NCI-H774 (cell line): Measurements from ENCODE around the gene USP48.

Source experiments
- DNase-seq: peaks from one replicate; lab custom pipeline; 2025; lab: John Stamatoyannopoulos, UW

USP48 gene

DNA sequence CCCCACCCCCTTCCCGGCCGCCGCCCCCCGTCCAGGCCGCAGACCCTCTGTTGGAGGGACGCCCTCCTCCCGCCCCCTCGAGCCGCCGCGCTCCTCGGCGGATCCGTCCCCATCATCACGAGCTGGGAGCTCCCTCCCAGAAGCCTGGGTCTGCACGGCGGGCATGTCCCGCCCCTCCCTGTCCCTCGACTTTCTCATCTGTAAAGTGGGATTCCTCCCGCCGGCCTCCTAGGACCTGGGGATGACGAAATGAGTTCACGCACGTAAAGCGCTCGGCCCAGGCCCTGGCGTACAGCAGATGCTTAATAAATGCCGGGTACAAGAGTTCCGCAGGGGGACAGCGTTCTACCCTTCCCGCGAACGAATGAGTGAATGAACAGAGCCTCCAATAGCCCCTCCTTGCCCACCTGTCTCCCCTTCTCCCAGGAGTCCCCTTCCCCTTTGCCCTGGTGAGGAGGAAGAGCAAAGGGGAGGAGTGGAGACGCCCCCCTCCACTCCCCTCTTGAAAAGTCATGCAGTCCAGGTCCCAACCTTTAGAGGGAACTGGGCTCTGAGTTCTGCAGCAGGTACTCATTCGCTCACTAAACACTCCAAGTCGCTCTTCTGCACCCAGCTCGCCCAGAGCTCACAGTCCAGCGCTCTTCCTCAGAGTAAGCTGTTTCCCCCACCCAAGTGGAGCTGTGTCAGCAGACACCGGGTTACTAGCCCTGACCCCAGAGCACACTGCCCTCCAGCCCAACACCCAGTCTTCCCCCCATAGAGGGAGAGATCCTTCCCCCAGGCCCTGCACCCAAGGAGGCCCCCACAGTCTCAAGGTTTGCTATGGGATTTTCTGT, 130.6 kb downstream of the USP48 start:
- no peak for DNase-seq

DNA sequence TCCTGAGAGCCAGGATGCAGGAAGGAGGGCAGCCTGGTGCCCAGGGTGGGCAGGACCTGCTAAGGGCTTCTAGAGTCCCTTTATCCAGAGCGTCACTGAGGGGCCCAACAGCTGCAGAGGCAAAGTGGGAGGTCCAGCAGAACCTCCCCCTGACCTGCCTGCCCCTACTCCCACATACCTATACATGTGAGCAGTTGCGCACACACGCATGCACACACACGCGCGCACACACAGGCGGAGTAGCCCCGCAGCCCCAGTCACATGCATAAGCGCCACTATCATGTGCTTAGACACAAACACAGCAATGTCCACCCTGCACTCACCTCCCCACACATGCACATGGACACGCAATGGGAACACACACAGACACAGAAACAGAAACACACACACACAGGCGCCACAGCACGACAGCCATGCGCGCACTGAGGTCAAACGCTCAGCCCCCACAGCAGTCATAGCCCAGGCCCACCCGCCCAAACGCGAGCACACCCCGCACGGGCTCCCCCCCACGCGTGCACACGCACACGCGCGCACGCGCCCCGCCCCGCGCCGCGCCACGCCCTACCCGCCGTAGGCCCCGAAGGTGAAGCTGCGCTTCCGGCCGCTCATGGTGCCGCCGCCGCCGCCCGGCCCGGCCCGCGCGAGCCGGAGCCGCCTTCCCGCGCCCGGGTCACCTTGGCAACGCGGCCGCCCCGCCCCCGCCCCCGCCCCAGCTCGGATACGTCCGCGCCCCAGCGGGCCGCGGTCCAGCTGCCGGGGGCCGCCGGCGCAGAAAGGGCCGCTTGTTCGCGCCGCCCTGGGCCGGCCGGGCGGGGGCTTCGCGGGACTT, 131.5 kb downstream of the USP48 start:
- DNase-seq: peak; percentile 23

- DNase-seq: no peak
These were observed 132.5 kb downstream of the USP48 start for GRCh38 chr1:21650400-21650799.

GRCh38 chr1:21649315-21649714, 133.6 kb downstream of the USP48 start:
- no peak for DNase-seq

DNA sequence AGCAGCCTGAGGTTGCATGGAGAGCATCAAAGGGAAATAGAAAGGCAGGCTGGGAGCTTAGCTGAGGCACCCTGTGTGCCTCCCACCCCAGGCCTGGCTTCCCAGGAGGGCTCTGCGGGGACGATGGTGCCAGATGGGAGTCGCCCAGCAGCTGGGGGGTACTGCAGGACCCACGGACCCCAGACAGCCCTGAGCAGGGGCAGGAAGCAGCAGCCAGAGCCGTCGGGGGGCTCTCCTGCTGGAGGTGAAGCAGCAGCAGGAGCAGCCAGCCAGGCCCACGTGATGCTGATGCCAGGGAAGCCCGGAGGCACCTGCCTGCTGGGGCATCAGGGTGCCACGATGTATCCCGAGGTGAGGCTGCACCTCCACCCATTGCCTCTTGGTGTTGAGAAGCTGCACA, 134.2 kb downstream of the USP48 start:
- DNase-seq: no peak

- DNase-seq: no peak
These were observed 134.6 kb downstream of the USP48 start for GRCh38 chr1:21648352-21648730.

DNA sequence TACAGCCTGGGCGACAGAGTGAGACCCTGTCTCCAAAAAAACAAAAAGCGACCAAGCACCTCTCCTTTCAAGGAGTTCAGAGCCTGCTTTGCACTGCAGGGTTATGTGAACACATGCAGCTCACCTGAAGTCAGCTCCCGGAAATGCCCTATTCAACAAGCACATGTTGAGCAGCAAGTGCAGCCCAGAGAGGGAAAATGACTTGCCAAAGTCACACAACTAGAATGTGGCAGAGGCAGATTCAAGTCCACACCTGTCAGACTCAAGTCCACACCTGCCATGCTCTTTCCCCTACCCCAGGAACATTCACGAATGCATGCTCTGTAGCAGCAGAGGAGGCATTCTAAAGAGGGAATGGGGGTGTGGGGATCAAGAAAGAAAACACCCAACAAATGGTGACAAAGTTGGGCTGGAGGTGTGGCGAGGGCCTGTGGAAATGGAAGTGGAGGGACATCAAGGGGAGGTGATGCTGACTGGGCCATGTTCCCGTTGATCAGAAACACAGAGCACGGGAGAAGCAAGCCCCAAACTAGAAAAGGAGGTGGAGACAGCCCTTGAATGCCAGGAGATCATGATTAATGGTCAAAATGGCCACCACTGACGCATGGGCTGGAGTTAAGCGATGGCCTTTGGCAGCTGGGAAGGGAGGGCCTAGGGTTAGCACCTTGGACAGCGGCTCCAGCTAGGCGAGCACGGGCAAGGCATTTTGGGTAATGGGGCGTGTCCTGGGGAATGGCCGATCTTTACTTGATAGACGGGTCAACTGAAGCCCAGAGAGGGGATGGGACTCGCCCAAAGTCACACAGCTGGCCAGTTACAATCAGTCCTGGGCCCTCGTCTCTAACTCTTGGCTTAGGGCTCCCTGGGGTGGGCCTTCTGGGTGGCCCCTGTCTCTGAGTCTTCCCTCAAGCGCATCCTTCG, 135.3 kb downstream of the USP48 start:
- no peak for DNase-seq

GRCh38 chr1:21645550-21645949, 137.4 kb downstream of the USP48 start:
- DNase-seq: no peak

DNA sequence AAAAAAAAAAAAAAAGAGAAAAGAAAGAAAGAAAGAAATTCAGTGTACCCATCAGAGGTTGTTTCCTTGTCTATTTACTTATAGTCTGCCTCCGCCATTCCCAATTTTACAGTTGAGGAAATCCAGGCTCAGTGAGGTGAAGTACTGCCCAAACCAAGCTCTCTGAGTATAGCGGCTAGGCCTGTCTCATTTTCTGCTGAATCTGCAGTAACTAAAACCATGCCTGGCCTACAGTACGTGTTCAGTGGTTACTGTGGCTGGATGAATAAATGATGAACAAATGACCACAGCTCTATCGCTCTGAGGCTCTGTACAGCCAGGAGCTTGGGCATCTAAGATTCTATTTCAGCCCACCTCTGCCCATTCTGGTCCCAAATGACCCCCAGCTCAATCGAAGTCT, 138.0 kb downstream of the USP48 start:
- no peak for DNase-seq

GRCh38 chr1:21644348-21644747, 138.6 kb downstream of the USP48 start:
- no peak for DNase-seq

DNA sequence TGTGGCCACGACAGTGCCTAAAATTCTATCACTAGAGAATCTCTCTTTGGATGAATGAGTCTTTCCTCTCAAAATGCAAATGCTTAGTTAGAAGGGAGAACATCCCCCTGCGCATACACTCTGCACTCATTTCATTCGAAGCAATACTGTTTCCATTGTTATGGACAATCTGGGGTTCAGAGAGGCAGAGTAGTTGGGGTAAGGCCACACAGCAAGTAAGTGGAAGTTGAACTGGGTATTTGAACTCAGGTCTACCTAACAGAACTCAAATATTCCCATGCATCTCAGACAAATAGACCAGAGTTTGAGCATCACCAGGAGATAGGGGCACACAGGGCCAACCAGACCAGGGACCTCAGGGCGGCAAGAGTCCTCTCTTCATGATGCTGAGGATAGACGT, 139.3 kb downstream of the USP48 start:
- no peak for DNase-seq

- no peak for DNase-seq
These were observed 140.8 kb downstream of the USP48 start for GRCh38 chr1:21641967-21642739.

DNA sequence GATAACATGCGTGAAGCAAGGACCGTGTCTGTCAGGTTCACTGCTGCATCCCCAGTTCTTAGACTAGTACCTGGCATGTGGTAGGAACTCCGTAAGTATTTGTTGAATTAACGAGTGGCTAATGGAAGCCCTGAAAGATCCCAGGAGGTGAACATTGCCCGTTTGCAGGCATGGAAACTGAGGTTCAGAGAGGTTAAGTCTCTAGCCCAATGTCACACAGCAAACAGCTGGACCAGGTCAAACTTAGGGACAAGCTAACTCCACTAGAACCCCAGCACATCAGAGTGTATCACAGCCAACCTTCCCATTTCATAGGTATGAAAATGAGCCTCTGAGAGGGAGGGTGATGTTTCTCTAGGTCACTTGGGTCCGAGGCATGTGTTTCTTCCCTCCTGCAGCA, 141.4 kb downstream of the USP48 start:
- DNase-seq: no peak

DNA sequence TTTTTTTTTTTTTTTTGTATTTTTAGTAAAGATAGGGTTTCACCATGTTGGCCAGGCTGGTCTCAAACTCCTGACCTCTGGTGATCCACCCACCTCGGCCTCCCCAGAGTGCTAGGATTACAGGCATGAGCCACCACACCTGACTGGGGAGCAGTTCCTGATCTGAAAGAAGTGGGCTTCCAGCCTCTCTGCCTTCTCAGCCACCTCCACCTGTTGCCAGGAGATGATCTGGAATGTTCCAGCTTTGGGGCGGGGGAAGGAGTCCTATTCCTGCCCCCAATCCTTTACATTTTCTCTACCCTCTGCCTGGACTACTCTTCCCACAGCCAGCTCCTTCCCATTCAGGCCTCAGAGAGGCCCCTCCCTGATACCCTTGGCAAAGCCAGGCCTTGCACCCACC, 141.9 kb downstream of the USP48 start:
- no peak for DNase-seq

- no peak for DNase-seq
These were observed 142.3 kb downstream of the USP48 start for GRCh38 chr1:21640653-21641052.

- DNase-seq: no peak
These were observed 143.3 kb downstream of the USP48 start for GRCh38 chr1:21639594-21640041.

GRCh38 chr1:21638531-21639341, 144.2 kb downstream of the USP48 start:
- DNase-seq: no peak

GRCh38 chr1:21637514-21637913, 145.4 kb downstream of the USP48 start:
- DNase-seq: no peak

DNA sequence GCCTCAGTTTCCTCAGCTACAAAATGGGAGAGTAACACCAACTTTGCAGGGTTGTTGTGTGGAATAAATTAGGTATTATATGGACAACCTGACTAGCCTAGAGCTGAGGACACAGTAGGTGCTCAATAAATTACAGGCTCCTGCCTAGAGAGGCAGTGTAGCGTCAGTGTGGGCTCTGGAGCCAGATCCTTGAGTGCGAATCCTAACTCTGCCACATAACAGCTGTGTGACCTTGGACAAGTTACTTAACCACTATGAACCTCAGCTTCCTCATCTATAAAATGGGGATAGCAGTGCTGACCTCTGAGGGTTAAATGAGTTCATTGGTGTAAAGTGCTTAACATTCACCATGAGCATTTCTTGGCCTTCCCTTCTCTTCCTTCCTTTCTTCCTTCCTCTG, 146.9 kb downstream of the USP48 start:
- DNase-seq: no peak

DNA sequence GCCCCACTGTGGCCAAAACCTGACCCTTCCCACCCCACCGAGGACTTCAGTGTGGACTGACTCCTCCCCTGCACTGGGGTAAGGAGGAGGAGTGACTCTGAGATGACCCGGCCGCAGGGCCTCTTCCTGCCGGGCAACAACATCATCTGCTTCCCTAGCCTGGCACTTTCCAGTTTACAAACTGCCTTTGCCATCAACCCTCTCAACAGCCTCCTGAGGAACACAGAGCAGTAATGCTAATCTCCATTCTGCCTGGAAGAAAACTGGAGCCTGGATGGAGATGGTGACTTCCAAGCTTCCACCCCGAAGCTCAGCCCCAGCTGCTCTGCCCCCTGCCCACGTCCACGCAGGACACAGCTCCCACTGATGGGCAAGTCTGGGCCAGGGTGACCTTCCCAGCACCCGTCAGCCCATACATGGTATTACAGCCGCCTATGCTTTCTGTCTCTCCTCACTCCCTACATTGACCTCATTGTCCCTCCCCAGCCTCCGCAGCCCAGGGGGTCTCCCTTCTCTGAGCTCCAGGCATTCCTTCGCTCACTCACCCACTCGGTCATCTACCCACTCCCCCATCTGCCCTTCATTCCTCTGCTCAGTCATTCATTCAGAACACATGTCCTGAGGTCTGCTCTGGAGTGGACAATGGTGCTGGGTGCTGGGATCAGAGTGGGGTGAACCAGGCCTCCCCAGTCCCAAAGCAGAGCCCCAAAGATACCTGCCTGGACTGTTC, 148.0 kb downstream of the USP48 start:
- no peak for DNase-seq
